Endothelial cell of umbilical vein (primary cell): ENCODE results near the gene DUS1L. TPM values are rescaled to one million over a fixed set of nuclear protein-coding genes. Genes with fewer than 3 reads are reported as not detected.

ENCODE experiments used
- BruUV-seq: library from RNA; stranded (reverse); fragments of 400-500 nt; replicated peaks from 2 replicates; lab custom pipeline; 2021; lab: Mats Ljungman, UMichigan
- CTCF ChIA-PET: fragments of 300-600, 350-600 bp; sonication (Branson Sonifier 250); formaldehyde crosslinking; loops from one replicate; lab custom pipeline; 2021; ENCODE audit warnings: antibody characterized with exemption, inconsistent platforms; lab: Charles Lee
- POLR2A ChIA-PET: fragments of 300-600, 350-600 bp; sonication (Branson Sonifier 250); formaldehyde crosslinking; loops from one replicate; lab custom pipeline; 2021; ENCODE audit warnings: antibody characterized with exemption, inconsistent platforms; lab: Charles Lee
- DNase-seq: peaks from one replicate; pipeline ENCODE4 v3.0.0-alpha.2; 2011; ENCODE audit warnings: low read depth, low spot score
- FAIRE-seq: peaks from 2 replicates; lab custom pipeline; 2011; peaks lifted over from hg19 to GRCh38; lab: Jason Lieb, UNC
- H2AFZ ChIP-seq: 2 replicates; pipeline ENCODE4 v1.6.0; 2012; ENCODE audit warnings: low read depth, low read length, control low read depth, inconsistent platforms
- H3K27ac ChIP-seq: 2 replicates; pipeline ENCODE4 v1.5.1; 2011; ENCODE audit warnings: low read depth, mild to moderate bottlenecking, control low read depth, low read length, moderate library complexity; ENCODE audit not compliant: insufficient read depth
- H3K27me3 ChIP-seq, 2 experiments: 2 replicates each; pipeline versions ENCODE4 v1.6.0 to v1.6.1; 2011; ENCODE audit warnings: low read length in 2 of 2, mixed read lengths in 1 of 2; ENCODE audit not compliant: control insufficient read depth in 2 of 2, insufficient read depth in 2 of 2
- H3K36me3 ChIP-seq, 2 experiments: 2 replicates in 1 of 2; 3 replicates in 1 of 2; pipeline ENCODE4 v1.5.1; 2011; ENCODE audit warnings: low read length in 2 of 2, mild to moderate bottlenecking in 1 of 2, moderate library complexity in 1 of 2; ENCODE audit not compliant: control insufficient read depth in 2 of 2, insufficient read depth in 2 of 2; ENCODE audit errors: extremely low read depth in 1 of 2
- H3K4me1 ChIP-seq: 3 replicates; pipeline ENCODE4 v1.5.1; 2011; ENCODE audit warnings: mild to moderate bottlenecking, low read length; ENCODE audit not compliant: control insufficient read depth, insufficient read depth; ENCODE audit errors: extremely low read depth
- H3K4me2 ChIP-seq: 2 replicates; pipeline ENCODE4 v1.6.1; 2011; ENCODE audit warnings: low read length, control low read depth, mixed read lengths; ENCODE audit not compliant: insufficient read depth
- H3K4me3 ChIP-seq, 3 experiments: fragments of 200-600 bp in 1 of 3; sonication (generic), shearing (Covaris generic) in 1 of 3; replicated peaks in 1 of 3; 2 replicates each; pipeline ENCODE4 v1.5.1; 2011 to 2016; ENCODE audit warnings: control low read depth in 3 of 3, low read length in 3 of 3, mild to moderate bottlenecking in 2 of 3, inconsistent platforms in 1 of 3, low read depth in 1 of 3, moderate library complexity in 1 of 3; ENCODE audit not compliant: insufficient read depth in 1 of 3
- H3K79me2 ChIP-seq: 2 replicates; pipeline ENCODE4 v1.6.0; 2012; ENCODE audit warnings: low read length, inconsistent platforms; ENCODE audit not compliant: control insufficient read depth, insufficient read depth
- H3K9ac ChIP-seq: replicated peaks from 2 replicates; pipeline ENCODE3; 2011; ENCODE audit warnings: low read length, control low read depth; ENCODE audit not compliant: insufficient read depth; ENCODE audit errors: extremely low read depth
- H3K9me1 ChIP-seq: replicated peaks from 3 replicates; pipeline ENCODE4 v1.6.0; 2011; ENCODE audit warnings: mild to moderate bottlenecking, low read length; ENCODE audit not compliant: control insufficient read depth, insufficient read depth; ENCODE audit errors: extremely low read depth
- H3K9me3 ChIP-seq: replicated peaks from 2 replicates; pipeline ENCODE4 v1.5.1; 2012; ENCODE audit warnings: low read length, inconsistent platforms; ENCODE audit not compliant: control insufficient read depth, insufficient read depth
- H4K20me1 ChIP-seq: replicated peaks from 2 replicates; pipeline ENCODE3; 2011; ENCODE audit warnings: mild to moderate bottlenecking, low read length; ENCODE audit not compliant: control insufficient read depth, insufficient read depth; ENCODE audit errors: extremely low read depth
- CTCF ChIP-seq, 2 donors: IDR thresholded peaks; 1 replicate in 1 of 2; 2 replicates in 1 of 2; pipeline ENCODE4 v1.5.1; 2011; ENCODE audit warnings: low read length in 2 of 2, mild to moderate bottlenecking in 2 of 2, moderate library complexity in 2 of 2, control low read depth in 1 of 2, inconsistent platforms in 1 of 2, low read depth in 1 of 2; ENCODE audit not compliant: insufficient read depth in 1 of 2; ENCODE audit errors: extremely low read depth in 1 of 2
- EZH2 ChIP-seq: IDR thresholded peaks from 2 replicates; pipeline ENCODE4 v1.6.1; 2012; ENCODE audit warnings: borderline replicate concordance, low read depth, mild to moderate bottlenecking, moderate library complexity, low read length, inconsistent platforms; ENCODE audit not compliant: severe bottlenecking
- FOS ChIP-seq: IDR thresholded peaks from 2 replicates; pipeline ENCODE4 v1.6.1; 2011; ENCODE audit warnings: mild to moderate bottlenecking, low read length, moderate library complexity, borderline replicate concordance; ENCODE audit not compliant: insufficient read depth
- GATA2 ChIP-seq: IDR thresholded peaks from 2 replicates; pipeline ENCODE4 v1.7.0; 2011; ENCODE audit warnings: low read depth, mild to moderate bottlenecking, moderate library complexity, mixed read lengths, low read length; ENCODE audit not compliant: insufficient read length, insufficient read depth
- JUN ChIP-seq: IDR thresholded peaks from 2 replicates; pipeline ENCODE4 v1.6.1; 2011; ENCODE audit warnings: borderline replicate concordance, low read depth; ENCODE audit not compliant: insufficient read length, insufficient read depth
- MAX ChIP-seq: IDR thresholded peaks from 2 replicates; pipeline ENCODE4 v1.6.1; 2011; ENCODE audit not compliant: insufficient read depth, insufficient read length
- MYC ChIP-seq: IDR thresholded peaks from one replicate; pipeline ENCODE4 v1.6.1; 2011; ENCODE audit warnings: mild to moderate bottlenecking, low read depth, low read length
- POLR2A ChIP-seq: IDR thresholded peaks from 2 replicates; pipeline ENCODE4 v1.6.1; 2012; ENCODE audit warnings: low read depth, mild to moderate bottlenecking, control low read depth, low read length
- POLR2AphosphoS5 ChIP-seq: IDR thresholded peaks from 2 replicates; pipeline ENCODE4 v1.6.1; 2012; ENCODE audit warnings: low read depth, mild to moderate bottlenecking, control low read depth, low read length, moderate library complexity; ENCODE audit not compliant: insufficient read depth
- dilution Hi-C: fragments of 300-500 bp; cut with MboI; formaldehyde crosslinking; loops from one replicate; pipeline ENCODE4 v1.15.0; 2019; ENCODE audit warnings: low sequenced_read_pairs; ENCODE audit not compliant: extremely low pct_ligation_motif_present
- intact Hi-C: fragments of 100-400 bp; cut with micrococcal nuclease; formaldehyde crosslinking; loops from one replicate; pipeline ENCODE4 v1.10.0; 2022
- polyA plus RNA-seq, 4 experiments: library from polyadenylated mRNA; depleted of rRNA in 3 of 4; stranded (reverse) in 3 of 4; unstranded in 1 of 4; fragments of >200 nt; gene quantifications; 2 replicates each; pipeline versions ENCODE4 v1.2.1 to v1.2.3, GENCODE V29; 2011 to 2012; ENCODE audit warnings: missing spikeins in 1 of 4
- total RNA-seq: library from RNA; stranded (reverse); gene quantifications from 2 replicates; pipeline ENCODE4 v1.2.3, GENCODE V29; 2021

DUS1L gene
- total and polyA plus RNA-seq, 2 donors (not counting 3 experiments of a cell fraction or from before 2014, with no cell fraction given), result 60.1 to 92.9 TPM

GRCh38 chr17:82028246-82028645, 37.4 kb downstream of the DUS1L start:
- H2AFZ ChIP-seq, result no peak overlapping the region
- POLR2A ChIA-PET, result no interaction called here
- intact Hi-C loops (loop anchor here (10.0 kb wide), 1 partner anchor 187 kb away; the partner anchor contains the start of gene CCDC57), dilution Hi-C loops (no loop called here)
- no TSS peak for BruUV-seq
- CTCF ChIA-PET, result interaction anchor here (1.0 to 4.2 kb wide), 2 partner anchors 9 to 127 kb away, joined by 6 to 127 read pairs; partner anchors contain the start of gene DCXR
- no peak overlapping the region for H3K9ac ChIP-seq
- no peak overlapping the region for H3K27ac ChIP-seq
- no peak for DNase-seq
- H3K79me2 ChIP-seq, result peaks cover 4% of the 10 kb centered on the region
- no peaks in the 10 kb centered on the region for H3K27me3 ChIP-seq
- no peaks in the 10 kb centered on the region for H4K20me1 ChIP-seq
- no peak for TF ChIP-seq MYC
- no peak for TF ChIP-seq EZH2
- TF ChIP-seq POLR2A, result no peak
- TF ChIP-seq FOS, result no peak
- no peak for TF ChIP-seq GATA2
- TF ChIP-seq JUN, result no peak
- no peak for TF ChIP-seq MAX
- TF ChIP-seq POLR2AphosphoS5, result no peak
- TF ChIP-seq CTCF (IDR thresholded peaks at IDR 0.05; ENCODE audit: extremely low read depth in 1 of 2, insufficient read depth in 1 of 2, low read depth in 1 of 2, low read length in 2 of 2), result no peak
- no peak for FAIRE-seq
- no peak overlapping the region for H3K4me2 ChIP-seq
- no peak overlapping the region for H3K4me3 ChIP-seq
- H3K4me1 ChIP-seq, result peaks cover 15% of the 10 kb centered on the region
- no peaks in the 10 kb centered on the region for H3K9me1 ChIP-seq
- H3K36me3 ChIP-seq, result no peaks in the 10 kb centered on the region
- no peaks in the 10 kb centered on the region for H3K9me3 ChIP-seq
